Memory B cell (primary cell): ENCODE measurements around the gene TMEM258.
A peak's percentile ranks its signal among the peaks of the same experiment; 100 is the strongest.

Experiments used
- ATAC-seq: fragments of 150-1000 bp; cut with Tn5 transposase; 2 replicates; pipeline ENCODE4 v1.10.0; 2021; ENCODE audit warnings: low read depth, mild to moderate bottlenecking, moderate library complexity
- DNase-seq, 2 donors: peaks; one replicate each; pipeline ENCODE4 v3.0.0; 2022; ENCODE audit warnings: low spot score in 2 of 2
- H3K27ac Mint-ChIP-seq: one replicate; pipeline ENCODE4 v1.8.0; 2022; ENCODE audit warnings: mild to moderate bottlenecking, moderate library complexity, mixed read lengths
- H3K27me3 Mint-ChIP-seq: one replicate; pipeline ENCODE4 v1.8.0; 2022; ENCODE audit warnings: mixed read lengths
- H3K36me3 Mint-ChIP-seq: one replicate; pipeline ENCODE4 v1.8.0; 2022; ENCODE audit warnings: mild to moderate bottlenecking, mixed read lengths
- H3K4me1 Mint-ChIP-seq: one replicate; pipeline ENCODE4 v1.8.0; 2022; ENCODE audit warnings: mixed read lengths
- H3K4me3 Mint-ChIP-seq: one replicate; pipeline ENCODE4 v1.8.0; 2022; ENCODE audit warnings: mild to moderate bottlenecking, moderate library complexity, mixed read lengths
- H3K9me3 Mint-ChIP-seq: one replicate; pipeline ENCODE4 v1.8.0; 2022; ENCODE audit warnings: mixed read lengths

TMEM258 gene

GRCh38 chr11:61756452-61757212, 35.8 kb downstream of the TMEM258 start:
- Mint-ChIP-seq H3K9me3 (no peaks in the 10 kb centered on the region), H3K27ac (no peak overlapping the region), H3K27me3 (peaks cover 21% of the 10 kb centered on the region), H3K4me3 (no peak overlapping the region), H3K36me3 (no peaks in the 10 kb centered on the region), H3K4me1 (peaks cover 13% of the 10 kb centered on the region)
- ATAC-seq (no peak), DNase-seq (no peak)

DNA sequence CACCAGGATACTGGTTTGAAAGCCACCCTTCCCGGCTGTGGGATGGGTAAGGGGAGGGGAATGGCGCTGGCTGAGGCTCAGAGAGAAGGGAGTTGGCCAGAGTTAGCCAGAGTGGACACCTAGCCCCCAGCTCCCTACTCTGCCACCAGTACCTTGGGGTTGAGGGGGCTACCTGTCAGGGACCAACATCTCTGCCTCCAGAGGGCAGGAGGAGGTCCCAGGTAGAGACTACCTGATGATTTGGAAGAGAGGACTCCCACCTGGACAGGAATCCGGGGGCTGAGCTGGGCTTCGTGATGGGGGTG, 36.3 kb downstream of the TMEM258 start:
- H3K4me1 Mint-ChIP-seq: peaks cover 14% of the 10 kb centered on the region
- no peak for ATAC-seq
- peaks cover 21% of the 10 kb centered on the region for H3K27me3 Mint-ChIP-seq
- no peaks in the 10 kb centered on the region for H3K9me3 Mint-ChIP-seq
- no peak for DNase-seq
- H3K36me3 Mint-ChIP-seq: no peaks in the 10 kb centered on the region
- no peak overlapping the region for H3K27ac Mint-ChIP-seq
- H3K4me3 Mint-ChIP-seq: no peak overlapping the region

GRCh38 chr11:61754534-61755482, 37.6 kb downstream of the TMEM258 start:
- Mint-ChIP-seq H3K9me3 (no peaks in the 10 kb centered on the region), H3K4me1 (peaks cover 16% of the 10 kb centered on the region), H3K27ac (no peak overlapping the region), H3K27me3 (peaks cover 22% of the 10 kb centered on the region), H3K36me3 (peaks cover 3% of the 10 kb centered on the region), H3K4me3 (no peak overlapping the region)
- ATAC-seq (no peak), DNase-seq (no peak)

DNA sequence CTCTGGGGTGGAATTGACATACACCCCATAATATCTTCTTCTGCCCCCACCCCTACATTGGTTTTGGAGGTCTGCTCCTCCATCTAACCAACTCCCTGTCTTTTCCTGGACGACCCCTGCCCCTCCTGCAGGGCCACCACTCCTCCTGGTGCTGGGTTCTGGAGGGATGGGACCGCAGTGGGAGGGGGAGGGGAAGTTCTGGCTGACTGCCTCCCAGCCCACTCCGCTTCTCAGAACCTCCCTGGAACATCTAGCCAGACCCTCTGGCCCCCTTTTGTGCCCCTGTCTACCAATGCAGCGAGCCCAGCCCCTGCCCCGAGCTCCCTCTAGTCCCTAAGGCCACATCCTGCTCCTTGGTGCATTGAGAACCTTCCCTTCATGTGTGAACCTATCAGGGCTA, 38.7 kb downstream of the TMEM258 start:
- peaks cover 23% of the 10 kb centered on the region for H3K27me3 Mint-ChIP-seq

GRCh38 chr11:61752925-61753521, 39.4 kb downstream of the TMEM258 start:
- Mint-ChIP-seq H3K9me3 (no peaks in the 10 kb centered on the region), H3K27ac (no peak overlapping the region), H3K27me3 (peaks cover 24% of the 10 kb centered on the region), H3K4me3 (peak overlapping the region; percentile 85), H3K4me1 (peaks cover 16% of the 10 kb centered on the region), H3K36me3 (peaks cover 3% of the 10 kb centered on the region)
- DNase-seq (no peak), ATAC-seq (peak; percentile 13)

More for the DNA sequence above, 38.7 kb downstream of the TMEM258 start:
- peak overlapping the region; percentile 85 for H3K4me3 Mint-ChIP-seq
- ATAC-seq (no peak), DNase-seq (no peak)
- H3K9me3 Mint-ChIP-seq: no peaks in the 10 kb centered on the region
- peaks cover 3% of the 10 kb centered on the region for H3K36me3 Mint-ChIP-seq
- no peak overlapping the region for H3K27ac Mint-ChIP-seq
- H3K4me1 Mint-ChIP-seq: peaks cover 16% of the 10 kb centered on the region

- DNase-seq: peak; percentile 39 to 68
- H3K27ac Mint-ChIP-seq: no peak within 1 kb of the TSS
- peaks cover 16% of the 10 kb centered on the region for H3K4me1 Mint-ChIP-seq
These were observed 40.1 kb downstream of the TMEM258 start, which contains the start of gene MYRF for GRCh38 chr11:61752117-61752924. Gene MYRF (plus strand): TSS chr11:61752636. CDS start chr11:61752745, 109 bp downstream.

GRCh38 chr11:61751384-61751783, 41.0 kb downstream of the TMEM258 start:
- Mint-ChIP-seq H3K36me3 (peaks cover 3% of the 10 kb centered on the region), H3K27me3 (peaks cover 24% of the 10 kb centered on the region), H3K27ac (no peak overlapping the region), H3K4me1 (peaks cover 11% of the 10 kb centered on the region), H3K9me3 (no peaks in the 10 kb centered on the region), H3K4me3 (no peak overlapping the region)
- ATAC-seq (no peak), DNase-seq (no peak)

More at GRCh38 chr11:61752117-61752924, 40.1 kb downstream of the TMEM258 start, which contains the start of gene MYRF:
- Mint-ChIP-seq H3K9me3 (no peaks in the 10 kb centered on the region), H3K36me3 (peaks cover 3% of the 10 kb centered on the region), H3K4me3 (peak within 1 kb of the TSS; percentile 85), H3K27me3 (peaks cover 24% of the 10 kb centered on the region)
- peak; percentile 91 for ATAC-seq

GRCh38 chr11:61750631-61751273, 41.6 kb downstream of the TMEM258 start:
- Mint-ChIP-seq H3K4me3 (no peak overlapping the region), H3K9me3 (no peaks in the 10 kb centered on the region), H3K4me1 (peaks cover 9% of the 10 kb centered on the region), H3K27ac (no peak overlapping the region), H3K27me3 (peaks cover 24% of the 10 kb centered on the region), H3K36me3 (peaks cover 3% of the 10 kb centered on the region)
- DNase-seq: no peak
- ATAC-seq: no peak

GRCh38 chr11:61749591-61750217, 42.7 kb downstream of the TMEM258 start:
- no peak overlapping the region for H3K4me3 Mint-ChIP-seq
- peaks cover 9% of the 10 kb centered on the region for H3K4me1 Mint-ChIP-seq
- H3K9me3 Mint-ChIP-seq: no peaks in the 10 kb centered on the region
- DNase-seq (no peak), ATAC-seq (no peak)
- no peak overlapping the region for H3K27ac Mint-ChIP-seq
- peaks cover 3% of the 10 kb centered on the region for H3K36me3 Mint-ChIP-seq
- H3K27me3 Mint-ChIP-seq: peaks cover 24% of the 10 kb centered on the region

DNA sequence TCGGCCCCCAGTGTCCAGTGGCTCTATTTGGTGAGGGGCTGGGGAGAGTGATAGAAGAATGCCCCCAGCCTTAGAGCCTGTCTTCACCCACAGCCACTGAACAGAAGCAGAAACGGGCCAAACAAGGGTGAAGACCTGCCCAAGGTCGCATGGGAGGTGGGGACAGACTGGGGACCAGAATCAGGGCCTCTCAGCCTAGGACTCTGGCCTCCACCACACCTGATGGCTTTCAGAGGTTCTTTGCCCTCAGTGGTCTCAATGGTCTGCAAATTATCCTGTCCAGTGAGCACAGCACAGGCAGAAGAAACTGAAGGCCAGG, 44.5 kb downstream of the TMEM258 start:
- Mint-ChIP-seq H3K27ac (no peak overlapping the region), H3K4me3 (no peak overlapping the region), H3K36me3 (peaks cover 3% of the 10 kb centered on the region), H3K9me3 (no peaks in the 10 kb centered on the region), H3K27me3 (peaks cover 15% of the 10 kb centered on the region), H3K4me1 (peaks cover 6% of the 10 kb centered on the region)
- DNase-seq: no peak
- no peak for ATAC-seq

- DNase-seq (peak; percentile 46 to 57), ATAC-seq (peak; percentile 43)
- Mint-ChIP-seq H3K27me3 (peaks cover 14% of the 10 kb centered on the region), H3K9me3 (no peaks in the 10 kb centered on the region), H3K4me3 (no peak overlapping the region), H3K4me1 (peaks cover 5% of the 10 kb centered on the region), H3K27ac (no peak overlapping the region), H3K36me3 (peaks cover 3% of the 10 kb centered on the region)
These were observed 45.0 kb downstream of the TMEM258 start for GRCh38 chr11:61747192-61747966.

DNA sequence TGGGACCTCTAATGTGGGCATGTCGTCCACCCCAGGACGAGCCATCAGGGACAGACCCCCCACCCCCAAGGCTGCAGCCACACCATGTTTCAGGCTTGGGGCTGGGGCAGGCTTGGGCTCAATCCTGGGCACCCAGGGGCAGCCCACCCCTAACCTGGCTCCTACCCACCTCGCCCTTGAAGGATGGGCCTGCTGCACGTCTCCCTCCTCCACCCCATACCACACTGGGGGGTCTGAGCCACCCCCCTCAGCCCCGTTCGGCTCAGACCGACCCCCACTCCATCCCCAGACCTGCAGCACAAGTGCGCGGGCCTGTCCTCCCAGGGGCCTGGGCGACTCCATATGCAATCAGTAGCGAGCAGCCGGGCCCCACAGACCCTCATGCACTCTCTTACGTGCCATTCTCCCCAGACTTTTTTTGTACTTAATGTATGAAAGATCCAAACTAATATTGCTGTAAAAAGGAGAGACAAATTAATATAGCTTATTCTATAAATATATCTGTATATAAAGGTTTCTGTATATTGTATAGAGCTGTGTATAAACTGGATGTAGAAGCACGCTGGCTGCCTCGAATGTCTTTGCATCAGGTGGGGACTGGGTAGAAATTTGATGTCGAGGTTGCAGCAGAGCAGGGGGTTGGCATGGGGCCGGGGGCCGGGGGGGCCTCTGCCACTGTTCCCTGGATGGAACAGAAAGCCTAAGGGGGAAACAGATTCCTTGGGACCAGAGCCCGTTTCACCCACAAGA, 45.8 kb downstream of the TMEM258 start:
- Mint-ChIP-seq H3K36me3 (peaks cover 3% of the 10 kb centered on the region), H3K27ac (no peak overlapping the region), H3K27me3 (peaks cover 13% of the 10 kb centered on the region), H3K9me3 (no peaks in the 10 kb centered on the region), H3K4me1 (peaks cover 3% of the 10 kb centered on the region), H3K4me3 (no peak overlapping the region)
- ATAC-seq (no peak), DNase-seq (no peak)
